GM12878 (cell line): ENCODE results near the gene HK1. TPM values are rescaled to one million over a fixed set of nuclear protein-coding genes. Genes with fewer than 3 reads are reported as not detected.

Experiments
- ATAC-seq: fragments of 200-7000 bp; cut with Tn5 transposase; 3 replicates; pipeline ENCODE4 v1.9.1; 2020; ENCODE audit warnings: mild to moderate bottlenecking, moderate library complexity
- BruUV-seq: library from RNA; stranded (reverse); fragments of 400-500 nt; replicated peaks from 2 replicates; lab custom pipeline; 2021; lab: Mats Ljungman, UMichigan
- CTCF ChIA-PET: fragments of 300-600 bp; sonication (Branson Sonifier 250); formaldehyde crosslinking; extraction: SDS; loops from one replicate; lab custom pipeline; 2021; ENCODE audit warnings: inconsistent platforms; lab: Yijun Ruan, JAX
- POLR2A ChIA-PET: fragments of 350-600 bp; formaldehyde crosslinking; extraction: SDS; loops from one replicate; lab custom pipeline; 2021; ENCODE audit warnings: inconsistent platforms; lab: Charles Lee
- RAD21 ChIA-PET: fragments of 300-600 bp; sonication (Branson Sonifier 250); formaldehyde crosslinking; loops from one replicate; lab custom pipeline; 2023; ENCODE audit warnings: antibody characterized with exemption; ENCODE audit not compliant: unreplicated experiment; lab: Charles Lee
- SMC1A ChIA-PET: fragments of 300-600 bp; sonication (Branson Sonifier 250); formaldehyde crosslinking; loops from one replicate; lab custom pipeline; 2023; ENCODE audit not compliant: unreplicated experiment, uncharacterized antibody; lab: Charles Lee
- DNase-seq: peaks from one replicate; pipeline ENCODE4 v3.0.0-alpha.2; 2011; ENCODE audit warnings: low read depth, low spot score
- FAIRE-seq: peaks from 3 replicates; lab custom pipeline; 2011; peaks lifted over from hg19 to GRCh38; lab: Jason Lieb, UNC
- H2AFZ ChIP-seq: 2 replicates; pipeline ENCODE4 v1.6.0; 2011; ENCODE audit warnings: low read depth, low read length, control low read depth; ENCODE audit not compliant: control insufficient read depth
- H3K27ac ChIP-seq: 2 replicates; pipeline ENCODE4 v1.5.1; 2011; ENCODE audit warnings: control low read depth; ENCODE audit not compliant: control insufficient read depth, insufficient read depth
- H3K27me3 ChIP-seq, 2 experiments: replicated peaks in 1 of 2; 2 replicates each; pipeline versions ENCODE4 v1.6.0 to v1.6.1; 2011; ENCODE audit warnings: low read length in 1 of 2; ENCODE audit not compliant: control insufficient read depth in 2 of 2, insufficient read depth in 2 of 2
- H3K36me3 ChIP-seq, 2 experiments: 2 replicates each; pipeline ENCODE4 v1.5.1; 2011; ENCODE audit warnings: low read length in 1 of 2; ENCODE audit not compliant: control insufficient read depth in 2 of 2, insufficient read depth in 2 of 2
- H3K4me1 ChIP-seq: 2 replicates; pipeline ENCODE4 v1.6.1; 2011; ENCODE audit warnings: mild to moderate bottlenecking, low read length, moderate library complexity, mixed read lengths; ENCODE audit not compliant: control insufficient read depth, insufficient read depth
- H3K4me2 ChIP-seq: 2 replicates; pipeline ENCODE4 v1.6.0; 2011; ENCODE audit warnings: control low read depth; ENCODE audit not compliant: control insufficient read depth, insufficient read depth
- H3K4me3 ChIP-seq: fragments of 200-600 bp; sonication (generic); 2 replicates; pipeline ENCODE4 v1.5.1; 2016
- H3K79me2 ChIP-seq: 2 replicates; pipeline ENCODE4 v1.6.0; 2011; ENCODE audit warnings: low read length; ENCODE audit not compliant: control insufficient read depth, insufficient read depth
- H3K9ac ChIP-seq: 2 replicates; pipeline ENCODE4 v1.8.0; 2011; ENCODE audit warnings: low read length, control low read depth, mixed read lengths; ENCODE audit not compliant: control insufficient read depth, insufficient read depth
- H3K9me3 ChIP-seq: replicated peaks from 3 replicates; pipeline ENCODE4 v1.5.1; 2011; ENCODE audit warnings: mild to moderate bottlenecking, low read length; ENCODE audit not compliant: control insufficient read depth, insufficient read depth
- H4K20me1 ChIP-seq: 2 replicates; pipeline ENCODE4 v1.6.0; 2011; ENCODE audit not compliant: control insufficient read depth, insufficient read depth
- ATF7 ChIP-seq: fragments of 450-650 bp; IDR thresholded peaks from 2 replicates; pipeline ENCODE4 v1.6.1; 2016; ENCODE audit warnings: low read depth, mild to moderate bottlenecking
- EZH2 ChIP-seq: IDR thresholded peaks from 2 replicates; pipeline ENCODE4 v1.6.1; 2012; ENCODE audit warnings: low read depth, mild to moderate bottlenecking, control low read depth, inconsistent platforms, low read length, borderline replicate concordance; ENCODE audit not compliant: control insufficient read depth
- MTA3 ChIP-seq: IDR thresholded peaks from 2 replicates; pipeline ENCODE4 v1.6.1; 2012; ENCODE audit warnings: low read length, inconsistent platforms, borderline replicate concordance
- PBX3 ChIP-seq: IDR thresholded peaks from 2 replicates; pipeline ENCODE4 v1.6.1; 2011; ENCODE audit warnings: mild to moderate bottlenecking, low read depth, low read length, moderate library complexity; ENCODE audit not compliant: insufficient replicate concordance
- POU2F2 ChIP-seq: IDR thresholded peaks from 3 replicates; pipeline ENCODE4 v1.6.1; 2011; ENCODE audit warnings: low read depth, mild to moderate bottlenecking, low read length, borderline replicate concordance
- SPI1 ChIP-seq: IDR thresholded peaks from 2 replicates; pipeline ENCODE4 v1.6.1; 2011; ENCODE audit warnings: low read depth, mild to moderate bottlenecking, low read length, moderate library complexity, borderline replicate concordance; ENCODE audit not compliant: insufficient read depth
- STAT1 ChIP-seq: fragments of 450-650 bp; conservative IDR thresholded peaks from 2 replicates; pipeline ENCODE4 v1.6.1; 2014; ENCODE audit warnings: antibody characterized with exemption, mild to moderate bottlenecking
- SUZ12 ChIP-seq: fragments of 200-600 bp; sonication (generic); IDR thresholded peaks from one replicate; pipeline ENCODE4 v1.6.1; 2018; ENCODE audit warnings: antibody characterized with exemption, mild to moderate bottlenecking; ENCODE audit not compliant: unreplicated experiment
- TBL1XR1 ChIP-seq: IDR thresholded peaks from 2 replicates; pipeline ENCODE4 v1.6.1; 2012; ENCODE audit warnings: low read depth, low read length, improper control_type of control experiment
- WGBS: methylation state at CpG from one replicate; pipeline ENCODE4 v1.1.6; 2016; ENCODE audit warnings: low lambda C conversion rate; ENCODE audit not compliant: insufficient replicate concordance, insufficient coverage; ENCODE audit errors: missing lambda C conversion rate; 5-methylcytosine and 5-hydroxymethylcytosine counted together
- in situ Hi-C: fragments of 300-500 bp; cut with MboI; formaldehyde crosslinking; loops from 9 replicates; pipeline ENCODE4 v1.14.3; 2018; ENCODE audit warnings: mixed read lengths
- intact Hi-C: fragments of 100-400 bp; cut with micrococcal nuclease; formaldehyde crosslinking; loops from one replicate; pipeline ENCODE4 v1.14.2; 2022; ENCODE audit not compliant: unreplicated experiment
- polyA plus RNA-seq, 11 experiments: library from polyadenylated mRNA; depleted of rRNA in 4 of 11; unstranded in 6 of 11; stranded (reverse) in 5 of 11; fragments of >200 nt; fragmentation: Nextera tagmentation in 4 of 11; fragmentation: Illumina TruSeq in 1 of 11; extraction: Ambion mirVana in 4 of 11; extraction: Trizol in 1 of 11; gene quantifications; 1 replicate in 1 of 11; 2 replicates in 10 of 11; pipeline versions ENCODE4 v1.2.1 to v1.2.3, GENCODE V29; 2011 to 2016; ENCODE audit warnings: inconsistent platforms in 2 of 11, missing spikeins in 2 of 11, low read depth in 1 of 11
- total RNA-seq, 4 experiments: library from RNA; depleted of rRNA in 3 of 4; stranded (reverse); fragments of >200 nt in 3 of 4; fragmentation: Illumina TruSeq in 1 of 4; extraction: Trizol in 1 of 4; gene quantifications; 2 replicates each; pipeline versions ENCODE4 v1.2.1 to v1.2.3, GENCODE V29; 2013 to 2021
- TF ChIP-seq, protein P1 (sequence below): fragments of 450-650 bp; formaldehyde crosslinking; IDR thresholded peaks from 2 replicates; pipeline ENCODE4 v1.5.0; 2022; ENCODE audit warnings: mild to moderate bottlenecking, missing genetic modification characterization
- TF ChIP-seq, protein P2 (sequence below): fragments of 450-650 bp; formaldehyde crosslinking; IDR thresholded peaks from 2 replicates; pipeline ENCODE4 v1.4.0; 2022; ENCODE audit warnings: mild to moderate bottlenecking, moderate library complexity
- TF ChIP-seq, protein P3 (sequence below): fragments of 450-650 bp; IDR thresholded peaks from 2 replicates; pipeline ENCODE4 v1.6.1; 2017; ENCODE audit warnings: mild to moderate bottlenecking

Gene HK1
- total and polyA plus RNA-seq, 10 of the 15 experiments (the other 5 are each of a cell fraction or from before 2014, with no cell fraction given): 3.4 to 77.3 (median 46.6) TPM

GRCh38 chr10:69281507-69282413 is 3.5 kb downstream of the HK1 start:
- Histone ChIP-seq H3K36me3 (no peaks in the 10 kb centered on the region), H3K4me1 (peaks cover 8% of the 10 kb centered on the region), H3K9me3 (no peaks in the 10 kb centered on the region), H3K4me3 (no peak overlapping the region), H4K20me1 (no peaks in the 10 kb centered on the region), H3K79me2 (no peaks in the 10 kb centered on the region), H3K27me3 (no peaks in the 10 kb centered on the region; a peak in 1 of 4 replicates), H3K9ac (no peak overlapping the region), H2AFZ (no peak overlapping the region), H3K27ac (no peak overlapping the region), H3K4me2 (no peak overlapping the region)
- no TSS peak for BruUV-seq
- RAD21 ChIA-PET: no interaction called here
- FAIRE-seq: no peak
- in situ Hi-C loops: no loop called here
- 45% methylated on average over 8 of the region's 8 CpGs for WGBS
- no peak for ATAC-seq
- SMC1A ChIA-PET: interaction anchor here (0.8 kb wide), 1 partner anchor 10 kb away, joined by 3 read pairs; no protein-coding TSS in a partner anchor
- POLR2A ChIA-PET: no interaction called here
- CTCF ChIA-PET: interaction anchor here (0.6 kb wide), 1 partner anchor 54 kb away, joined by 3 read pairs; no protein-coding TSS in a partner anchor
- intact Hi-C loops: no loop called here
- DNase-seq: no peak
- TF ChIP-seq POU2F2 (no peak), PBX3 (no peak), TBL1XR1 (no peak), MTA3 (no peak), SUZ12 (no peak), EZH2 (no peak), SPI1 (no peak), ATF7 (no peak), STAT1 (no peak)
- TF ChIP-seq, protein P1, sequence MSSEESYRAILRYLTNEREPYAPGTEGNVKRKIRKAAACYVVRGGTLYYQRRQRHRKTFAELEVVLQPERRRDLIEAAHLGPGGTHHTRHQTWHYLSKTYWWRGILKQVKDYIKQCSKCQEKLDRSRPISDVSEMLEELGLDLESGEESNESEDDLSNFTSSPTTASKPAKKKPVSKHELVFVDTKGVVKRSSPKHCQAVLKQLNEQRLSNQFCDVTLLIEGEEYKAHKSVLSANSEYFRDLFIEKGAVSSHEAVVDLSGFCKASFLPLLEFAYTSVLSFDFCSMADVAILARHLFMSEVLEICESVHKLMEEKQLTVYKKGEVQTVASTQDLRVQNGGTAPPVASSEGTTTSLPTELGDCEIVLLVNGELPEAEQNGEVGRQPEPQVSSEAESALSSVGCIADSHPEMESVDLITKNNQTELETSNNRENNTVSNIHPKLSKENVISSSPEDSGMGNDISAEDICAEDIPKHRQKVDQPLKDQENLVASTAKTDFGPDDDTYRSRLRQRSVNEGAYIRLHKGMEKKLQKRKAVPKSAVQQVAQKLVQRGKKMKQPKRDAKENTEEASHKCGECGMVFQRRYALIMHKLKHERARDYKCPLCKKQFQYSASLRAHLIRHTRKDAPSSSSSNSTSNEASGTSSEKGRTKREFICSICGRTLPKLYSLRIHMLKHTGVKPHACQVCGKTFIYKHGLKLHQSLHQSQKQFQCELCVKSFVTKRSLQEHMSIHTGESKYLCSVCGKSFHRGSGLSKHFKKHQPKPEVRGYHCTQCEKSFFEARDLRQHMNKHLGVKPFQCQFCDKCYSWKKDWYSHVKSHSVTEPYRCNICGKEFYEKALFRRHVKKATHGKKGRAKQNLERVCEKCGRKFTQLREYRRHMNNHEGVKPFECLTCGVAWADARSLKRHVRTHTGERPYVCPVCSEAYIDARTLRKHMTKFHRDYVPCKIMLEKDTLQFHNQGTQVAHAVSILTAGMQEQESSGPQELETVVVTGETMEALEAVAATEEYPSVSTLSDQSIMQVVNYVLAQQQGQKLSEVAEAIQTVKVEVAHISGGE: no peak
- TF ChIP-seq, protein P2, sequence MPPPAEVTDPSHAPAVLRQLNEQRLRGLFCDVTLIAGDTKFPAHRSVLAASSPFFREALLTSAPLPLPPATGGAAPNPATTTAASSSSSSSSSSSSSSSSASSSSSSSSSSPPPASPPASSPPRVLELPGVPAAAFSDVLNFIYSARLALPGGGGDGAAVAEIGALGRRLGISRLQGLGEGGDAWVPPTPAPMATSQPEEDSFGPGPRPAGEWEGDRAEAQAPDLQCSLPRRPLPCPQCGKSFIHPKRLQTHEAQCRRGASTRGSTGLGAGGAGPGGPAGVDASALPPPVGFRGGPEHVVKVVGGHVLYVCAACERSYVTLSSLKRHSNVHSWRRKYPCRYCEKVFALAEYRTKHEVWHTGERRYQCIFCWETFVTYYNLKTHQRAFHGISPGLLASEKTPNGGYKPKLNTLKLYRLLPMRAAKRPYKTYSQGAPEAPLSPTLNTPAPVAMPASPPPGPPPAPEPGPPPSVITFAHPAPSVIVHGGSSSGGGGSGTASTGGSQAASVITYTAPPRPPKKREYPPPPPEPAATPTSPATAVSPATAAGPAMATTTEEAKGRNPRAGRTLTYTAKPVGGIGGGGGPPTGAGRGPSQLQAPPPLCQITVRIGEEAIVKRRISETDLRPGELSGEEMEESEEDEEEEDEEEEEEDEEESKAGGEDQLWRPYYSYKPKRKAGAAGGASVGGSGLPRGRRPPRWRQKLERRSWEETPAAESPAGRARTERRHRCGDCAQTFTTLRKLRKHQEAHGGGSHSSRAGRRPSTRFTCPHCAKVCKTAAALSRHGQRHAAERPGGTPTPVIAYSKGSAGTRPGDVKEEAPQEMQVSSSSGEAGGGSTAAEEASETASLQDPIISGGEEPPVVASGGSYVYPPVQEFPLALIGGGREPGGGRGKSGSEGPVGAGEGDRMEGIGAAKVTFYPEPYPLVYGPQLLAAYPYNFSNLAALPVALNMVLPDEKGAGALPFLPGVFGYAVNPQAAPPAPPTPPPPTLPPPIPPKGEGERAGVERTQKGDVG (CRISPR knock-in tag): no peak
- TF ChIP-seq, protein P3, sequence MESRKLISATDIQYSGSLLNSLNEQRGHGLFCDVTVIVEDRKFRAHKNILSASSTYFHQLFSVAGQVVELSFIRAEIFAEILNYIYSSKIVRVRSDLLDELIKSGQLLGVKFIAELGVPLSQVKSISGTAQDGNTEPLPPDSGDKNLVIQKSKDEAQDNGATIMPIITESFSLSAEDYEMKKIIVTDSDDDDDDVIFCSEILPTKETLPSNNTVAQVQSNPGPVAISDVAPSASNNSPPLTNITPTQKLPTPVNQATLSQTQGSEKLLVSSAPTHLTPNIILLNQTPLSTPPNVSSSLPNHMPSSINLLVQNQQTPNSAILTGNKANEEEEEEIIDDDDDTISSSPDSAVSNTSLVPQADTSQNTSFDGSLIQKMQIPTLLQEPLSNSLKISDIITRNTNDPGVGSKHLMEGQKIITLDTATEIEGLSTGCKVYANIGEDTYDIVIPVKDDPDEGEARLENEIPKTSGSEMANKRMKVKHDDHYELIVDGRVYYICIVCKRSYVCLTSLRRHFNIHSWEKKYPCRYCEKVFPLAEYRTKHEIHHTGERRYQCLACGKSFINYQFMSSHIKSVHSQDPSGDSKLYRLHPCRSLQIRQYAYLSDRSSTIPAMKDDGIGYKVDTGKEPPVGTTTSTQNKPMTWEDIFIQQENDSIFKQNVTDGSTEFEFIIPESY: no peak
